H9 (cell line): ENCODE results near the gene RIPK4. TPM values are rescaled to one million over a fixed set of nuclear protein-coding genes. Genes with fewer than 3 reads are reported as not detected.

Experiments used
- DNase-seq: peaks from one replicate; pipeline ENCODE4 v3.0.0-alpha.2; 2017
- H2AFZ ChIP-seq: one replicate; pipeline ENCODE4 v1.6.1; 2013; ENCODE audit warnings: mild to moderate bottlenecking, low read length, control low read depth, moderate library complexity
- H2AK5ac ChIP-seq: 2 replicates; pipeline ENCODE4 v1.6.1; 2013; ENCODE audit warnings: low read length, control low read depth, mixed read lengths; ENCODE audit not compliant: insufficient read length
- H2BK120ac ChIP-seq: one replicate; pipeline ENCODE4 v1.6.1; 2013; ENCODE audit warnings: low read depth, mild to moderate bottlenecking, low read length, control low read depth, inconsistent platforms; ENCODE audit not compliant: poor library complexity, severe bottlenecking
- H2BK12ac ChIP-seq: 2 replicates; pipeline ENCODE4 v1.6.1; 2013; ENCODE audit warnings: low read length, control low read depth, mixed read lengths, low read depth; ENCODE audit not compliant: insufficient read length
- H2BK15ac ChIP-seq: 2 replicates; pipeline ENCODE4 v1.6.1; 2013; ENCODE audit warnings: low read depth, low read length, control low read depth
- H2BK20ac ChIP-seq: one replicate; pipeline ENCODE4 v1.6.1; 2013; ENCODE audit warnings: low read depth, mild to moderate bottlenecking, low read length, control low read depth, inconsistent platforms; ENCODE audit not compliant: poor library complexity, severe bottlenecking
- H2BK5ac ChIP-seq: 2 replicates; pipeline ENCODE4 v1.6.1; 2013; ENCODE audit warnings: low read length, control low read depth, mixed read lengths; ENCODE audit not compliant: insufficient read length
- H3K14ac ChIP-seq: 2 replicates; pipeline ENCODE4 v1.6.1; 2013; ENCODE audit warnings: low read length, control low read depth; ENCODE audit not compliant: insufficient read depth
- H3K18ac ChIP-seq: 2 replicates; pipeline ENCODE4 v1.6.1; 2013; ENCODE audit warnings: low read depth, mild to moderate bottlenecking, mixed read lengths, low read length, control low read depth; ENCODE audit not compliant: insufficient read length
- H3K23ac ChIP-seq: 2 replicates; pipeline ENCODE4 v1.6.1; 2013; ENCODE audit warnings: low read length, control low read depth, mixed read lengths, low read depth; ENCODE audit not compliant: insufficient read length
- H3K23me2 ChIP-seq: 2 replicates; pipeline ENCODE4 v1.6.1; 2013; ENCODE audit warnings: low read depth, mild to moderate bottlenecking, mixed read lengths, low read length, control low read depth; ENCODE audit not compliant: insufficient read length, poor library complexity, severe bottlenecking
- H3K27ac ChIP-seq: 2 replicates; pipeline ENCODE4 v1.5.1; 2013; ENCODE audit warnings: low read length, control low read depth, mixed read lengths, low read depth; ENCODE audit not compliant: insufficient read length
- H3K27me3 ChIP-seq: 2 replicates; pipeline ENCODE4 v1.6.1; 2013; ENCODE audit warnings: low read length, control low read depth, inconsistent platforms; ENCODE audit not compliant: insufficient read depth
- H3K4ac ChIP-seq: 2 replicates; pipeline ENCODE4 v1.6.1; 2013; ENCODE audit warnings: low read depth, mild to moderate bottlenecking, control low read depth, inconsistent platforms, low read length, moderate library complexity
- H3K4me1 ChIP-seq: 2 replicates; pipeline ENCODE4 v1.6.1; 2013; ENCODE audit warnings: low read length, control low read depth, inconsistent platforms; ENCODE audit not compliant: insufficient read depth
- H3K4me2 ChIP-seq: 2 replicates; pipeline ENCODE4 v1.6.1; 2013; ENCODE audit warnings: low read length, control low read depth, mixed read lengths; ENCODE audit not compliant: insufficient read length, insufficient read depth
- H3K56ac ChIP-seq: 2 replicates; pipeline ENCODE4 v1.6.1; 2013; ENCODE audit warnings: low read depth, mild to moderate bottlenecking, mixed read lengths, low read length, control low read depth; ENCODE audit not compliant: insufficient read length
- H3K79me1 ChIP-seq: 2 replicates; pipeline ENCODE4 v1.6.1; 2013; ENCODE audit warnings: low read depth, mild to moderate bottlenecking, moderate library complexity, low read length, control low read depth, inconsistent platforms; ENCODE audit not compliant: insufficient read depth, poor library complexity, severe bottlenecking
- H3K79me2 ChIP-seq: 2 replicates; pipeline ENCODE4 v1.6.1; 2013; ENCODE audit warnings: low read length, control low read depth, inconsistent platforms; ENCODE audit not compliant: insufficient read depth
- H3K9ac ChIP-seq: 2 replicates; pipeline ENCODE4 v1.6.1; 2013; ENCODE audit warnings: low read length, control low read depth, mixed read lengths; ENCODE audit not compliant: insufficient read length; ENCODE audit errors: extremely low read depth
- H3K9me3 ChIP-seq: one replicate; pipeline ENCODE4 v1.6.1; 2013; ENCODE audit warnings: low read depth, low read length, inconsistent platforms; ENCODE audit not compliant: control insufficient read depth
- H3T11ph ChIP-seq: one replicate; pipeline ENCODE4 v1.6.1; 2013; ENCODE audit warnings: mild to moderate bottlenecking, low read length, control low read depth, inconsistent platforms
- H4K20me1 ChIP-seq: one replicate; pipeline ENCODE4 v1.6.1; 2013; ENCODE audit not compliant: control insufficient read depth, insufficient read length, insufficient read depth
- H4K5ac ChIP-seq: 2 replicates; pipeline ENCODE4 v1.6.1; 2013; ENCODE audit warnings: low read depth, mild to moderate bottlenecking, mixed read lengths, low read length, control low read depth; ENCODE audit not compliant: insufficient read length
- H4K8ac ChIP-seq: replicated peaks from 2 replicates; pipeline ENCODE4 v1.6.1; 2013; ENCODE audit warnings: low read length, control low read depth, mixed read lengths, low read depth; ENCODE audit not compliant: insufficient read length
- H4K91ac ChIP-seq: 2 replicates; pipeline ENCODE4 v1.6.1; 2013; ENCODE audit warnings: low read depth, mild to moderate bottlenecking, moderate library complexity, mixed read lengths, low read length, control low read depth; ENCODE audit not compliant: insufficient read length
- H3K27ac Mint-ChIP-seq, 3 experiments: 2 replicates in 2 of 3; 3 replicates in 1 of 3; pipeline ENCODE4 v1.8.0; 2020 to 2021; ENCODE audit warnings: mixed read lengths in 3 of 3, mild to moderate bottlenecking in 1 of 3, moderate library complexity in 1 of 3
- H3K27me3 Mint-ChIP-seq: 2 replicates; pipeline ENCODE4 v1.8.0; 2021; ENCODE audit warnings: low read depth, mild to moderate bottlenecking, moderate library complexity, mixed read lengths
- H3K36me3 Mint-ChIP-seq, 3 experiments: 2 replicates in 2 of 3; 3 replicates in 1 of 3; pipeline ENCODE4 v1.8.0; 2020 to 2021; ENCODE audit warnings: low read depth in 3 of 3, mixed read lengths in 3 of 3; ENCODE audit not compliant: insufficient read depth in 1 of 3
- H3K4me1 Mint-ChIP-seq, 2 experiments: 2 replicates each; pipeline ENCODE4 v1.8.0; 2020; ENCODE audit warnings: mixed read lengths in 2 of 2
- H3K4me3 Mint-ChIP-seq, 2 experiments: 2 replicates in 1 of 2; 3 replicates in 1 of 2; pipeline ENCODE4 v1.8.0; 2020 to 2021; ENCODE audit warnings: mild to moderate bottlenecking in 2 of 2, mixed read lengths in 2 of 2, moderate library complexity in 1 of 2
- H3K9me3 Mint-ChIP-seq, 2 experiments: 2 replicates in 1 of 2; 3 replicates in 1 of 2; pipeline ENCODE4 v1.8.0; 2020; ENCODE audit warnings: mild to moderate bottlenecking in 2 of 2, mixed read lengths in 2 of 2, moderate library complexity in 1 of 2
- CTCF ChIP-seq: fragments of 200-600 bp; sonication (generic); conservative IDR thresholded peaks from 3 replicates; pipeline ENCODE4 v1.8.0; 2021; ENCODE audit warnings: antibody characterized with exemption, mild to moderate bottlenecking
- WGBS: extraction: QIAGEN DNeasy Blood & Tissue Kit; methylation state at CpG from one replicate; pipeline ENCODE4 v1.1.7; 2013; ENCODE audit warnings: missing lambda C conversion rate, low lambda C conversion rate, mixed read lengths; ENCODE audit not compliant: insufficient read length; ENCODE audit errors: extremely low coverage; 5-methylcytosine and 5-hydroxymethylcytosine counted together
- total RNA-seq: library from RNA; stranded (reverse); gene quantifications from 2 replicates; pipeline ENCODE4 v1.2.1, GENCODE V29; 2021

RIPK4 gene
- total RNA-seq, 1 experiment from 2014 or later = 2.9 TPM

GRCh38 chr21:41800425-41801320 lies 33.8 kb upstream of the RIPK4 start:
- Histone ChIP-seq H2BK15ac (no peak overlapping the region), H4K8ac (no peak overlapping the region), H2BK12ac (no peak overlapping the region), H4K91ac (no peak overlapping the region), H2AK5ac (no peak overlapping the region), H3K23ac (no peak overlapping the region), H3K56ac (no peak overlapping the region), H3T11ph (no peak overlapping the region), H3K79me1 (no peaks in the 10 kb centered on the region), H3K9me3 (no peaks in the 10 kb centered on the region), H3K79me2 (0 out of 2 replicates have a peak, but pooled peaks cover 2% of the 10 kb centered on the region), H3K23me2 (no peaks in the 10 kb centered on the region), H2AFZ (no peak overlapping the region), H3K14ac (no peak overlapping the region), H3K18ac (no peak overlapping the region), H4K20me1 (no peaks in the 10 kb centered on the region), H3K4me1 (no peaks in the 10 kb centered on the region), H3K27ac (no peak overlapping the region), H3K4ac (no peak overlapping the region), H3K9ac (no peak overlapping the region), H2BK120ac (no peak overlapping the region), H2BK5ac (no peak overlapping the region), H3K4me2 (no peak overlapping the region), H3K27me3 (no peaks in the 10 kb centered on the region), H2BK20ac (no peak overlapping the region), H4K5ac (no peak overlapping the region)
- peak overlapping the region in 1 of 3 experiments; percentile 78; a peak in 1 of 7 replicates for H3K27ac Mint-ChIP-seq
- WGBS = no CpG with 5 or more reads among the region's 24 CpGs
- peaks cover 11 to 51% (median 41%) of the 10 kb centered on the region in 3 experiments for H3K36me3 Mint-ChIP-seq
- no peak for TF ChIP-seq CTCF
- H3K4me3 Mint-ChIP-seq = no peak overlapping the region
- no peaks in the 10 kb centered on the region; a peak in 1 of 5 replicates for H3K9me3 Mint-ChIP-seq
- peaks cover 9 to 10% of the 10 kb centered on the region in 2 experiments for H3K4me1 Mint-ChIP-seq
- H3K27me3 Mint-ChIP-seq = no peaks in the 10 kb centered on the region
- DNase-seq = no peak
